NCI-H524 treated with DMSO at 0.1 percent for 48 hours (cell line): ENCODE results near the gene CEP350.

ENCODE experiments used
- DNase-seq: peaks from one replicate; lab custom pipeline; 2025; lab: John Stamatoyannopoulos, UW

The CEP350 gene

DNA sequence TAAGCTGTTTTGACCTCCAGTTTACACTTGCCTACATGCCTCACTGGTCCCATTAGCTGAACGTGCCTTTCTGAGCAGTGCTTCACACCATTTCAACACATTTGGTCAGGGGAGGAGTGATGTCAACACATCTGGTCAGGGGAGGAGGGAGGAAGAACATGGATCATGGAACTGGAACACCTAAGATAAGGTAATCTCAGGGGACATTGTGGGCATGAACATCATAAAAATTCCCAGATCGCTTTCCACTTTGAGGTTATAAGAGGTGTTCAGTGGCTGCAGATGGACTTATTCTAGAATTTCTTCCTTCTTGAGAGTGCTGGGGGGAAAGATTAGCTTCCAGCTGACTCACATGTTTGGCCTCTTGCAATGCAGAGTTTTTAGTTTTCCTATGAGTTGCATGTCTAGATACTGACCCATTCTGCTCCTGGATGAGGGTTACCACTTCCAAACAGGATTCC, 202.1 kb downstream of the CEP350 start:
- no peak for DNase-seq

DNA sequence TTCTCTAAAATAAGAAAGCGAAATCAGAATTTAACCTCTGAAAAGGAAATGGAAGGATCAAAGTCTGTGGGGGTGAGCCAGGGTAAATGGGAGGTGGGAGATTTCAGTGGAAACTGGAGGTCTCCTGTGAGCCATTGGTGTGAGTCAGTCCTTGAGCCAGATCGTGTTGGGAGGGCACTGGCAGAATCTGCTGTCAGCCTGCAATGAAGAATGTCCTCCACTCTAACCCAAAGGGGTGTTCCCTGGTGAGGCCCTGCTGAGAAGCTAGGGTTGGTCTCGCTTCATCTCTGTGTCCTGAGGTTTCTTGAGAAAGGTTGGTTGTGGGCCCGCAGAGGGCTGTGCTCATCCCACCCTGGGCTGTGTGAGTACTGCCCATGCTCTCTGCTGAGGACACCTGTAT, 202.5 kb downstream of the CEP350 start:
- no peak for DNase-seq

DNA sequence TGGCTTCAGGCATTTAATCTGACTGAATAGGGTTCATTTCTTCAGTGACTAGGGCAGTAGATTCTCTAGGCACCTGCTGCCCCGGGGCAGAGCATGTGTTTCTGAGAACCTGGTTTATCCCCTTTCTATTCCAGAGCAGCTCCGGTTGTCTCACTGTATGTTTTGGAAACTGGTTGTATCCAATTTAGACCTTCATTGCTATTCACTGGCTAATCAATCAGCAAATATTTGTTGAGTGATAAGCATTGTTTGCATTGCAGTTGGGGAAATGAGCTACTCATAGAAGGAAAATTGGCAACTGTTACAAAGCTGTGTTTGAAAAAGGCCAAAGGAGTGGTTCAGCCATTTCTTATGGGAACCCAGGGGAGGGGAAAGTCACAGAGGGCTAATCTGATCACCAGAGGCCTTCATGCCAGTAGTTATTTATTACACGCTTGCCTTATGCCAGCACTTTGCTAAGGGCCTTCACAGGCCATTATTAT, 203.0 kb downstream of the CEP350 start:
- no peak for DNase-seq

DNA sequence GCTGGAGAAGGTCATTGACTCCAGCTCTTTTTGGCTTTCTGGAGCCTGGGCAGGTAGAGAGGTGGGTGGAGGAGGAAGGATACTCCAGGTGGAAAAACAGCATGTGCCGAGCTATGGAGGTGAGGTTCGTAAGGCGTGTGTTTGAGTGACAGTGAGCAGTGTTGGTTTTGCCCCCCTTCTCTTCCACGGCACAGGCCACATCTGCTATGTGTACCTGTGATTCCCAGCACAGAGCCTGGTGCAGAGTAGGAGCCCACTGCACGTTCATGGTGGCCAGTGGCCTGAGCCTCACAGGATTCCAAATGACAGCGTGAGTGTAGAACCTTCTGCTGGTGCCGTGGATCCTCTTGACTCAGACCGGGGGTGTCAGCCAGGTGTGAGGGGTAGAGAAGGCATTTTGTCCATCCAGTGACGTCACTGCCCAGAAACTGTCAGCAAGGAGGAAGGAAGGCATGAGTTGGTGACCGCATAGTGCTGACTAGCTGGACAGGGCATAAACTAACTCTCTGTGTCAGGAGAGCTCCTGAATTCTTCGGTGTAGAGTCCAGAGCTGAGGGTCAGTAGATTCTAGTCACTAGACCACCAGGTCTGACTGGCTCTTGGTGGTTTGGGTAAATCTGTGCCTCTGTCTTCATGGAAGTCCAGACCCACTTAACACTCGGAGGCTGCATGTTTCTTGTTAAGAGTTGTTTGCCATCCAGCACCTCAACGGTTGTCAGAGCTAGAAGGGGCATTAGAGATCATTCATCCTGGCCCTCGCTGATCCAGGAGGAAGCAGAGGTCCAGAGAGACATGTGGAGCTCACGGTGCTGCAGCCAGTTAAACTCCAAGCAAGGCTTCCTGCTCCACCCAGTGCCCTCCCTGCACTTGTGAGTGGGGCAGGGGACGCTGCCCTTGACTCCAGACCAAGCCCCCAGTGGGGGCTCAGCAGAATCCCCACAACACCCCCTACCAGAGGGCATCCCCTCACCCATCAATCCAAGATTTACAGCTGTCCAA, 203.8 kb downstream of the CEP350 start:
- DNase-seq: no peak

DNA sequence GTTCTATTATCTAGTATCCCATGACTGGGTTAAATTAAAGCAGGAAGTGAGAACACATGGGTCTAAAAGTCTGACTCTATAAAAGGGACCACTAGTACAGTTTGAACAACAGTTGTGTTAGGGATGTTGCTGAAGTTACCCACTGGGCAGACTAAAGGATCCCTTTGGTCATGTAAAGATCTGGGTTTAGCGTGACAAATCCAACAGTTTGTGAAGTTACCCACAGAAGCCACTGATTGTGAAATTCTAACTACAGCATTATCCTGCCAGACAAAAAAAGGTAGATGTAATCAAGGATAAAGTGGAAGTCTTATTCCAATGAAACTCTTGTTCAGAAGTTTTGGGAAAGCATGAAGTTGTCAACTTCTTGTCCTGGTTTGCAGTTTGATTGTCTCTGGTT, 205.7 kb downstream of the CEP350 start:
- no peak for DNase-seq

DNA sequence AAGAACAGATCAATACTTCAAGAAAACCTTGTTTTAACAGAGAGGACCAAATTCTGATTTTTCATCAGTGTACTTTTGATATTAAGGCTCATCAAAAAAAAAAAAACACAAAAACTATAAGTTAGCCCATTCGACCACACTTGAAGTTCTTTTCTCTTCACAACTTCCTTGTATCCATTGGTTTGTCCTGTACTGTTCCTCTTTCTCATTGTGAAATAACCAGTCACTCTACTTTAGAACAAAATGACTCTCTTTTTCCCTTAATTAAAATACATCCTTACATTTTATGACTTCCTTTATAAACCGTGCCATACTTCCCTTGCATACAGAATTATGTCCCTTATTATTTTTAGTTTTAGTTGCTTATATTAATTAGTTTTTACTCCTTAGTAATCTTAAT, 208.4 kb downstream of the CEP350 start:
- DNase-seq: no peak
